SKM-1 (cell line): ENCODE measurements around the gene CUL3.
"Not testable (repeated sequence)": the region's sequence is repeated elsewhere in the genome, so short reads cannot be mapped to it uniquely, and the experiment has no call there.

Source experiments
- DNase-seq: peaks from one replicate; lab custom pipeline; 2025; ENCODE audit not compliant: unreplicated experiment; lab: John Stamatoyannopoulos, UW

The CUL3 gene

DNA sequence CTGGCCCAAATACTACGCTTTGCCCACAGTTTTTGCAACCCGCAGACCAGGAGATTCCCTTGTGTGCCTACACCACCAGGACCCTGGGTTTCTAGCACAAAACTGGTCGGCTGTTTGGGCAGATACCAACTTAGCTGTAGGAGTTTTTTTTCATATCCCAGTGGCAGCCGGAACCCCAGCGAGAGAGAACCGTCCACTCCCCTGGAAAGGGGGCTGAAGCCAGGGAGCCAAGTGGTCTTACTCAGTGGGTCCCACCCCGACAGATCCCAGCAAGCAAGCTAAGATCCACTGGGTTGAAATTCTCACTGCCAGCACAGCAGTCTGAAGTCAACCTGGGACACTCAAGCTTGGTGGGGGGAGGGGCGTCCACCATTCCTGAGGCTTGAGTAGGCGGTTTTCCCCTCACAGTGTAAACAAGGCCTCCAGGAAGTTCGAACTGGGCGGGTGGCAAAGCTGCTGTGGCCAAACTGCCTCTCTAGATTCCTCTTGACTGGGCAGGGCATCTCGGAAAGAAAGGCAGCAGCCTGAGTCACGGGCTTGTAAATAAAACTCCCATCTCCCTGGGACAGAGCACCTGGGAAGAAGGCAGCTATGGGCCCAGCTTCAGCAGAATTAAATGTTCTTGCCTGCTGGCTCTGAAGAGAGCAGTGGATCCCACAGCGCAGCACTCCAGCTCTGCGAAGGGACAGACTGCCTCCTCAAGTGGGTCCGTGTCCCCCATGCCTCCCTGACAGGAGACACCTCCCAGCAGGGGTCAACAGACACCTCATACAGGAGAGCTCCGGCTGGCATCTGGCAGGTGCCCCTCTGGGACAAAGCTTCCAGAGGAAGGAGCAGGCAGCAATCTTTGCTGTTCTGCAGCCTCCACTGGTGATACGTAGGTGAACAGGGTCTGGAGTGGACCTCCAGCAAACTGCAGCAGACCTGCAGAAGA, 99.8 kb downstream of the CUL3 start:
- DNase-seq: not testable (repeated sequence)

GRCh38 chr2:224479826-224480225, 105.3 kb downstream of the CUL3 start:
- DNase-seq: no peak

- no peak for DNase-seq
Measured at GRCh38 chr2:224472827-224473226, 112.3 kb downstream of the CUL3 start.

GRCh38 chr2:224472137-224472536, 113.0 kb downstream of the CUL3 start:
- DNase-seq: no peak

DNA sequence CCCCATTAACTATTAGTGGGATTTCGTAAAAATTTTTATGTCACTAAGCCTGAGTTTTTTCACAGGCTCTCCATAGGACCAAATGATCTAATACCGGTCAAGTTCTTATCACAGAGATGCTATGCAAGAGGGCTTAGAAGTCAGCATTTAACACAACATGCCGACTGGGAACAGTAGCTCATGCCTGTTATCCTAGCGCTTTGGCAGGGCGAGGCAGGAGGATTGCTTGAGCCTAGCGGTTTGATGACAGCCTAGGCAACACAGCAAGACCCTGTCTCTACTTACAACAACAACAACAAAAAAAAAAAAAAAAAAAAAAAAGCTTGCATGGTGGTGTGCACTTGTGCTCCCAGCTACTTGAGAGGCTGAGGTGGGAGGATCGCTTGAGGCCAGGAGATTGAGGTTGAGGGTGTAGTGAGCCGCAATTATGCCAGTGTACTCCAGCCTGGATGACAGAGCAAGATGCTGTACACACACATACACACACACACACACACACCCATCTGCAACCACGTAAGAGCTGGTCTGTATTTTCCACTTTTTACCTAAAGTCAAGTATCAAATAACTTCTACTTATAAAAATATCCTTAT, 115.7 kb downstream of the CUL3 start:
- no peak for DNase-seq

DNA sequence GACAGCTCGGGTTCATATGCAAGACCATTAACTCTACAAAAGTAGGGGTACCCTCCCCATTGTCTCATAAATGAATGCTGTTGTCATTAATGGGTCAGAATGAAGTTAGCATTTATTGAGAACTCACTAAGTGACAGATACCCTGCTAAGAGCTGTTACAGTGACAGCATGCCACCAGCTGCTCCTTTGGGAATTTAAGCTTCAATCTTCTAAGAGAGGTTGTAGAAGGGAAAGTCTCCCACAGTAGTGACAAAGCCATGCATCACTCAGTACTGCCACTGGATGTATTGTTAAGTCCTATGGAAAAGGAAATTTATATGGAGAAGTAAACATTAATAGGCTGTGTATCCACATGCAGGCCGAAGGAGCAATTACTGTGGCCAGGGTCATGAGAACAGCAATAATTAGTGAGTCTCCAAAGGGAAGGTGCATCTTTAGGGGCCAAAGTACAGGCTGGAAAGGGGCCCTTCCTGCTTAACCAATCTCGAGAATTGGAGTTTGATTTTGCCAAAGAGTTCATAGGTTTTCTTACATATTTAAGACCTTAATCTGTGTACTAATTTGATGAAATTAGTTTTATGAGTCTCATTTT, 118.8 kb downstream of the CUL3 start:
- DNase-seq: no peak

DNA sequence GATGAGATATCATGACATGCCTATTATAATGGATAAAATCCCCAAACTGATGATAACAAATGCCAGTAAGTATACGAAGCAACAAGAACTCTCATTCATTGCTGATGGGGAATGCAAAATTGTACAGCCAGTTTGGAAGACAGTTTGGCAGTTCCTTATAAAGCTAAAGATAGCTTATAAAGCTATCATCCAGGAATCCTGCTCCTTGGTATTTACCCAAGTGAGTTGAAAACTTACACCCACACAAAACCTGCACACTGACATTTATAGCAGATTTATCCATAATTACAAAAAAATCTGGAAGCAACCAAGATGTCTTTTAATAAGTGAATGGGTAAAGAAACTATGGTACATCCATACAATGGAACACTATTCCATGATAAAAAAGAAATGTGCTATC, 123.8 kb downstream of the CUL3 start:
- no peak for DNase-seq

- DNase-seq: no peak
Measured at GRCh38 chr2:224457408-224458096, 127.6 kb downstream of the CUL3 start.

DNA sequence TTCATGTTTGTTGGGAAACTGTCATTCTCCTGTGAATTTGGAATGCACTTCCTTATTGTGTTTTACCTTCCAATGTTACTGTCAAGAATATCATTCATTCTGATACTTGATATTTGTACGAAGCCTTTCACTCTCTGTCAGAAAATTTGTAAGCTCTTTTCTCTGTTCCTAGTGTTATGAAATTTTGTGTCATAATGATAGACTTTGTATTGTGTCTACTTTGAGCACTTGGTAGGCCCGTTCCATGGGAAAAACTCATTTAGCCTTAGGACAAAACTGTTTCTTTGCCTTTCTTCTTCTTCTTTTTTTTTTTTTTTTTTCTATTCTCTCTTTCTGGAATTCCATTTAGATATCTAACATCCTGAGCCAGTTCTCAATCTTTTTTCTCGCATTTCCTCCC, 131.3 kb downstream of the CUL3 start:
- DNase-seq: no peak

DNA sequence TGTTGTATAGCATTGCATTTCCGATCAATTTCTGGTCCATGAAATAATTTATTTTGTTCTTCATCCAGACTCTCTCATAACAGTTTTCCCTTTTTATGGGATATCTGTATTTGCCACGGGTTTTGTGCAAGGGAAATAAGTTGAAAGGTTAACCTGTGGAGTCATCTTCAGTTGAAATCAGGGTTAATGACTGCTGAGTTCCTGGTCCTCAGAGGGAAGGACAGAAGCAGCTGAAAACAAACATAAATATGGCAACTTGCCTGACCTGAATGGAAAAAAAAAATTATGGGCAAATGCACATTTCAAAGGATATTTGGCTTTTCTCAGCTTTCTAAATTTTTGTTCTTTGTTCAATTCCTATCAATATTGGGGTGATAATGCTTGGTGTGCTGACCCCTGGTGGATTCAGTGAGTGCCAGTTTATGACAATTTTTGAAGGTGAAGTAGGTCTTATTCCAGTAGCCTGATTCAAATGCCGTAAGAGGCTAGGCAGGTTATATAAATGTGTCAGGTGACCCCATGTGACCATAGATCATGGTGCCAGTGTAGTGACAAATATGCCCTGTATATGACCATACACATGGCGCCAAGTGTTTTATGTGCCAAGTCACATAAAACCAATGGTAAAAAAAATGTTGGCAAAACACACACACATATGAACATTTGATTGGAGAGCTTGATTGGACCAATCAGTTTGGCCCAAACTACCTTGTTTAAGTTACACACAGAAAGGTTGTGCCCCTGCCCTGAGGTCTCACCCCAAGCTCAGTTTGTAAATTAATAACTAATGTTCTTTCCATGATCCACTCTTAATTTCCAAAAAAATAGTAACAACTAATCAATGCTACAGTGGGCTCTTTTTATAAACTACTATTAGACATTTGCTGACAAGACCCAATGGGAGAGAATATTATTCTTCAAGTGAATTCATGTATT, 135.7 kb downstream of the CUL3 start:
- DNase-seq: no peak

GRCh38 chr2:224448236-224448635, 136.9 kb downstream of the CUL3 start:
- no peak for DNase-seq

DNA sequence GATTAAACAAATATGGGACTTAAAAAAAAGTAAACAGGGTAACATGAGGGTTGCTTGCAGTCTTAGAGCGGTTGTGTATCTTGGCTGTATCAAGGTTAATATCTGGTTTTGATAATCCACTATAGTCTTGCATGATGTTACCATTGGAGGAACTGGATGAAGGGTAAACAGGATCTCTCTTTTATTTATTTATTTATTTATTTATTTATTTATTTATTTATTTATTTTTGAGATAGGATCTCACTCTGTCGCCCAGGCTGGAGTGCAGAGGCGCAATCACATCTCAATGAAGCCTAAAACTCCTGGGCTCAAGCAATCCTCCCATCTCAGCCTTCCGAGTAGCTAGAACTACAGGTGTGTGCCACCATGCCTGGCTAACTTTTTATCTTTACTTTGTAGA, 140.4 kb downstream of the CUL3 start:
- DNase-seq: no peak

GRCh38 chr2:224444021-224444420, 141.1 kb downstream of the CUL3 start:
- no peak for DNase-seq

DNA sequence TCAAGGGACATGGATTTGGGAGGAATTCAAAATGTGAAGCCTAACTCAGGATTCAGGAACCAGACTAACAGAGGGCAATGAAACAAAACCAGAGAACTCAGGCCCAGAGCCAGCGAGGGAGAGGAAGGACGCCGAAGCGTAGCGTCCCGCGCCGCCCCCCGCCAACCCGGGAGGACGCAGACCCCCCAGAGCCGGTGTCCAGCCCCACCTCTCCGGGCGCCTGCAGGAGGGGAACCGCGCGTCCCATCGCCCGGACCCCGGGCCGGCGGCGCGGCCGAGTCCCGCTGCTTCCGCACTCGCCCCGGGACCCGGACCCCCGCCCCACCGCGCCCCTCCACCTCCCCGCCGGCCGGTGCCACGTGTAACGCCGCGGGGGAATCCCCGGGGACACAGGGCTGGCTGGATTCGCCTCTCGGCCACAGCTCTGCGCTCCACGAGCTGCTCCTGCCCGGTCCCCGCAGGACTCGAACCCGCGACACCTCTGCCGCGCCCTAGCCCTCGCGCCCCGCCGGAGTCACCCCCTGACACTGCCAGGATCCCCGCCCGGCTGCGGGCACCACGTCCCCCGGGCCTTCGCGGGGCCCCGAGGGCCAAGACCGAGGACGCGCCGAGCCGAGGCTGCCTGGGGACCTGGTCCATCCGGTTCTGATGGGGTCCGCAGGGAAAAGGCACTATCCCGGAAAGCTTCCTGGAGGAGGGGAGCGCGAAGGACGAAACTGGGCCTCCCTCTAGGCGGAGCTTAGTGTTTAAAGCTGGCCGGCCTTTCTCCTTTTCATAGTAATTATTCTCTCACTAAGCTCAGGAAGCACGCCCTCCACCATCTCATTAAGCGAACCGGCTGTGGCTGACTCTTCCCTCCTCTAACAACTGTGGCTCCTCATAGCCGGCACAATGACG, 142.8 kb downstream of the CUL3 start:
- no peak for DNase-seq

GRCh38 chr2:224440988-224441387, 144.2 kb downstream of the CUL3 start:
- no peak for DNase-seq

DNA sequence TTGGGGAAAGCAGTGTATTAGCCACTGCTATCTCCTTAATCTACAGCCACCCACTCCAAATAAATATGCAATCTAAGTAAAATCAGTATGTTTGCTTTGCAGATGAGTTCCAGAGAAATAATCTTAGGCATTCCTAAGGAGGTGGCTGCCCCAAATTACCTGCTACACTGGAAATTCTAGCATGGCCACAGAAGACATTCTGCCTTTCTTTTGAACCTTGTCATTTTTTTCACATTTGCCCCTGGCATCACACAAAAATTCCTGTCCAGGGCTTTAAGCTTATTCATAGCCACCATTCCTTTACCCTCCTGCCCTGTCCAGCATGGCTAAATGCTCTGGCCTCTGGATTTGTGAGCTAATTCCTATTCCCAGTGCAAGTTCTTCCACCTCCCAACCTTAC, 146.4 kb downstream of the CUL3 start:
- DNase-seq: no peak

- DNase-seq: no peak
Measured at GRCh38 chr2:224436634-224437033, 148.5 kb downstream of the CUL3 start.

- DNase-seq: no peak
Measured at GRCh38 chr2:224434618-224435017, 150.5 kb downstream of the CUL3 start.

- no peak for DNase-seq
Measured at GRCh38 chr2:224433442-224433841, 151.7 kb downstream of the CUL3 start.
